HG03520 (cell line): Measurements from ENCODE around the gene PARP11.

ENCODE experiments used
- ATAC-seq: cut with Tn5 transposase; IDR thresholded peaks from one replicate; pipeline ENCODE4 v1.9.1; 2021; ENCODE audit warnings: mild to moderate bottlenecking, moderate library complexity; ENCODE audit not compliant: unreplicated experiment

The PARP11 gene

DNA sequence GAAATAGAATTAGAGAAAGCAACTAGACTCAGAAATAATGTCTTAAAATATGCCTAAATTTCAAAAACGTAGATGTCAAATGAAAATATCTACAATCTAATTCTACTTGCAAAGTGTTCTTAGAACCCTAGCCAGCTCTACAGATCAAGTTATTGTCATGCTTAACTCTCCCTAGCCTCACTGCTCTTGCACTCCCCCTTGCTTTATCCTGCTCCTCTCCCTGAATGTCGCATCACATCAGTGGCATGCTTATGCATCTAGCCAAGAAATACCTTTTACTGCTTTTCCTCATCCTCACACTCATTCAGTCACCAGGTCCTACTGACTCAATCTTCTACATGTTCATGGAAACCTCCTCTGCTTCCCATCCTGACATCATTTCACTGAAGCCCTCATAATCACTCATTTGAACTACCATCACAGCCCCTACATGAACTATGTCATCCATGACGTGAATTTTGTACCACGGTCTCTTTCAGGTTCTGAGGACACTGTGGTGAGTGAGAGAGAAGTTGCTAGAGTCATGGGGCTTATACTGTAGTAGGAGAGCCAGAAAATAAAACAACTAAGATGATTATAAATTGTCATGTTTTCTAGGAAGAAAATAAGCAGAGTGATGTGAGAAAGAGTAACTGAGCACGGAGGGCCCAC is 97.7 kb downstream of the PARP11 start:
- ATAC-seq: no peak

DNA sequence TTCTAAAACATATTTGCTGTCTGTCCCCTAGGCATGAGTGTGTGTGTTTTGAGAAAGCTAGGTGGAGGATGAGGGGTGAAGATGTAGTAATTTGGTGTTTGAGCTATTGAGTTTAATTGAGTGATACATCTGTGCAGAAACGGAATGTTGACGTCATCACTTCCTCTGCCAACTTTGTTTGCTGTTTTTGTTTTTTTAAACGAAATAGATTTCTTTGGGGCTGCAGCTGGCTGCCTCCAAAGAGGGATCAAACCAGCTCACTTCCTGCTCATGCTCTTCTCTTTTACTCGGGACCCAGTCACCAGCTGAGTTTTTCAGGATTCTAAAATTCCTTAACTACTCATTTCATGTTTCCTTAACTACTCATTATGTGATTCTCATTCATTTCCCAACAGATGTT is 100.8 kb downstream of the PARP11 start:
- ATAC-seq: no peak

DNA sequence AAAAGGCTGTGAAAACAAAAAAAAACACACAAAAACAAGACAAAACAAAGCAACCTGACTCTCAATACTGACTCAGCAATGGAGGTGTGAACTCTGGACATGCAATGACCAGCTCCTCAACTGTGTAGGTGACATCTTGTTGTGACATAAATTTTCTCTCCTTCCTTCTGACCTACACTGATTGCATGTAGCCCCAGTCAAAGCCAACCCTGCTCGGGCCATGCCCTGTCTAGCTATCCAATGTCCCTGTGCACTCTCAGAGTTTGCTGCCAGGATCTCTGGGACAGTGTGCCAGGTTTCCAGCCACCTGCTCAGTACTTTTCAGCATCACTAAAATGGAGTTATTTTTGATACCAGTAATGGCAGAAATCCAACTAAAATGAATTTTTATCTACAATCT is 101.3 kb downstream of the PARP11 start:
- ATAC-seq: no peak

DNA sequence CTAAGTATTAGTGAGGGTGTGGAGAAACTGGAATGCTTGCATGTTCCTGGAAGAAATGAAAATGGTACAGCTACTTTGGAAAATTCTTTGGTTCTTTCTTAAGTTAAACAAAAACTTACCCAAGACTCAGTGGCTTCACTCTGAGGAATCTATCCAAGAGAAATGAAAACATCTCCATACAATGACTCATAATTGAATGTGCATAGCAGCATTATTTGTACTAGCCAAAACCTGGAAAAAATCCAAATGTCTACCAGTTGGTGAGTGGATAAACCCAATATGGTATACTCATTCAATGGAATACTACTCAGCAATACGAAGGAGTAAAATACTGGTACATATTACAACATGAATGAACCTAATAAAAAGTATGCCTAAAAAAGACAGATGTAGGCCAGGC is 102.3 kb downstream of the PARP11 start:
- ATAC-seq: no peak

DNA sequence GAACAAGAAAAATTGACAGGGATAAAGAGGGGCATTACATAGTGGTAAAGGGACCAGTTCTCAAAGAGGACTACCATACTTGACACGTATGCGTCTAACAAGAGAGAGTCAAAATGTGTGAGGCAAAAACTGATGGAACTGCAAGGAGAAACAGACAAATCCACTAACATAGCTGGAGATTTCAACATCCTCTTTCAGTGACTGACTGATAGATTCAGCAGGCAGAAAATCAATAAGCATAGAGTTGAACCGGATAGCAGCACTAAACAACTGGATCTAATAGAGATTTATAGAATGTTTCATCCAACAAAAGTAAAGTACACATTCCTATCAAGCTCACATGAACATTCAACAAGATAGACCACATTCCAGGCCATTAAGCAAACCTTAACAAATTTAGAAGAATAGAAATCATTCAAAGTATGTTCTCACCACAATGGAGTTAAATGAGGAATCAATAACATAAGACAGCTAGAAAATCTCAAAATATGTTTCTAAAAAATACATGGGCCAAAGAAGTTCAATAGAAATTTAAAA is 104.2 kb downstream of the PARP11 start:
- ATAC-seq: no peak

DNA sequence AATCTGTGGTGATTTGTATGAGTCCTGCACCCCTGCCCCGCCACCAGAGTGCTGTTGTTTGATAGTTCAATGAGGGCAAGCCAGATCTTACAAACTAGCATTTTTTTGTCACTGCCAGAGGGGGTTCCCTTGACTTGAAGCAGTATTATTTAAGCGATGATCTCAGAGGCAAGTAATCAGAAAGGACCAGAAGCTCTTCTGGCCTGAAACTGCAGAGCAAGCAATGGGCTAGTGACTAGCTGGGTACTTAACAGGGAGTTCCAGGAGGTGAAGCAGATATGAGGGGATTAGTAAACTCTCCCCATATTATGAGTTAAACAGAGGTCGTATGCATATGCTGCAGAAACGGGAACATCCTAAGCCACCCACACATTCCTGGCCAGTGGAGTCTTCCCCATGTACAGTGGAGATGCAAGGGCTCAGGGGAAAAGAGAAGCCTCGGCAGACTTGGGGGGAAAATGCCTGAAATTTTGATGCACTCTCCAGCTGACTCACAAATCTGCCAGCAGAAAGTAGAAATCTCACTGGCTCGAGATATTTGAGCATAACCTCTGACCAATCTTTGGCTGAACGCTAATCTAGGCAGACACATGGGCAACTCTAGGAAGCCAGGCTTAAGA is 112.0 kb downstream of the PARP11 start:
- ATAC-seq: no peak

DNA sequence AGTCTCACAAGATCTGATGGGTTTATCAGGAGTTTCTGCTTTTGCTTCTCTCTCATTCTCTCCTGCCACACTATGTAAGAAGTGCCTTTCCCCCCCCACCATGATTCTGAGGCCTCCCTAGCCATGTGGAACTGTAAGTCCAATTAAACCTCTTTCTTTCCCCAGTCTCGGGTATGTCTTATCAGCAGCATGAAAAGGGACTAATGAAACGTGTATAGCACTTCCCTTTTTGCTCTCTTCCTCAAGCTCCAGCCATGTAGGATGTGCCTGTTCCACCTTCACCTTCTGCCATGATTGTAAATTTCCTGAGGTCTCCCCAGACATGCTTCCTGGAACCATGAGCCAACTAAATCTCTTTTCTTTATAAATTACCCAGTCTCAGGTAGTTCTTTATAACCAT is 113.3 kb downstream of the PARP11 start:
- ATAC-seq: no peak
